Lower leg skin (tissue), 3 donors: Measurements from ENCODE around the gene TOMM70.

ENCODE experiments used
- CTCF ChIP-seq, 3 donors: fragments of 450-650 bp; IDR thresholded peaks; one replicate each; pipeline ENCODE4 v1.5.1; 2016; ENCODE audit warnings: antibody characterized with exemption in 3 of 3, mild to moderate bottlenecking in 3 of 3, moderate library complexity in 2 of 3
- POLR2A ChIP-seq, 2 donors: fragments of 450-650 bp; IDR thresholded peaks; one replicate each; pipeline ENCODE4 v1.6.1; 2016 to 2017; ENCODE audit warnings: antibody characterized with exemption in 2 of 2, mild to moderate bottlenecking in 1 of 2, moderate library complexity in 1 of 2

- TF ChIP-seq CTCF (IDR thresholded peaks at IDR 0.05) (no peak), POLR2A (IDR thresholded peaks at IDR 0.05) (no peak)
These were observed 26.8 kb upstream of the TOMM70 start for GRCh38 chr3:100427699-100428098.
